IPS DF 19.7 (cell line): ENCODE data around the gene DYSF.

Experiments
- DNase-seq: peaks from one replicate; pipeline ENCODE4 v3.0.0-alpha.2; 2013; ENCODE audit warnings: low read depth, low spot score

Gene DYSF

GRCh38 chr2:71530211-71530610, 76.8 kb downstream of the DYSF start:
- DNase-seq, result no peak

- DNase-seq, result peak; percentile 33
Observed at GRCh38 chr2:71530641-71531332, 77.4 kb downstream of the DYSF start.

GRCh38 chr2:71531522-71532047, 78.2 kb downstream of the DYSF start:
- no peak for DNase-seq

DNA sequence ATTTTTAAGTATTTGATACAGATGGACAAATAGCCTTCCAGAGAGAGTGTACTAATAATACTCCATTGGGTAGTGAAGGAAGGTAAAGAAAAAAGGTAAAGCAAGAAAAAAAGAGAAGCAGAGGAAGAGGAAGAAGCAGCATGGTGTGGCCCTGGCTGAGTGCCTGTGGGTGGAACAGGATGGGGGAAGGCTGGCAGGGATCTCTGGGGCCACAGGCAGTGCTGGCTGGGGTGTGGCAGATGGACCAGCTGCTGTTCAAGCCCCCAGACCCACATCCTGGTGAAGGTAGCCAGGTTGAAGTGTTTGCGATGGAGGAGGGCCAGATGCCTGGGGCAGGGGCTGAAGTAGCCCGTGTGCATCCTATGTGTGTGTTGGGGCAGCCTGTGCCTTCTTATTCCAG, 79.0 kb downstream of the DYSF start:
- no peak for DNase-seq

- DNase-seq, result no peak
Observed at GRCh38 chr2:71534201-71534600, 80.8 kb downstream of the DYSF start.

GRCh38 chr2:71534826-71535225, 81.5 kb downstream of the DYSF start:
- DNase-seq, result no peak

DNA sequence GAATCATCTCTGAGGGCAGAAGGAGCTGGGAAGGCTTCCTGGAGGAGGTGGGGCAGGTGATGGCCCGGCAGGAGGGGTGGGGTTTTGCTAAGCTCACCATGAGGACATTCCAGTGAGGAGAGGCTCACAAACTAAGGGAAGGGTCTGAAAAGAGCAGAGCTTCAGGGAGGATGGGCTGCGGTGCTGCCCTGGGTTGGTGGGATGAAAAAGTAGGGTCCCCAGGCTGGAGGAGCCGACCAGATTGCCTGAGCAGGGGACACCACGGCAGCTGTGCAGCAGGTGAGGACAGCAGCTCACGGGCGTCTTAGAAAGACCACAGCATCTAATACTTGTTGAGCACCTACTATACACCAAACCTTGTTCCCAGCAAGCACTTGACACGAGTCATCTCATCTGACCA, 82.2 kb downstream of the DYSF start:
- DNase-seq, result no peak

DNA sequence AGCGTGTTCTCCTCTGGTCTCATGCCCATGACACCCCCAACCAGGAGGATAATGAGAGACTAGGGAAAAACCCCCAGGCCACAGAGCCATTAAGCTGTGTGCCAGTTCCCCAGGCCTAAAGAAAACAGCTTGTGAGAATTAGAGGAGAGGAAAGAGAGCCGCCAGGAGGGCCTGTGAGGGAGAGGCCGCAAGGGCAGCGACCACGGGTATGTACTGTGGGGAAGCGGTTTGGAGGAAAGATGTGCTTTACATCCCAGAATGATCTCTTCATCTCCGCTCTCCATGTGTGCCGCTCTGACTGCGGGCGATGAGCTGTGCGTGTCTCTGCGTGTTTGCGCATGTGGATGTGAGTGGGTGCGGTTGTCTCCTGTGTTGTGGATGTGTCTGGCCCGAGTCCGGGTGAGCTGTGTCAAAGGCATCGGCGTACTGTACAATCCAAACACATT, 82.9 kb downstream of the DYSF start:
- DNase-seq, result no peak

- DNase-seq, result no peak
Observed at GRCh38 chr2:71538241-71538640, 84.9 kb downstream of the DYSF start.

DNA sequence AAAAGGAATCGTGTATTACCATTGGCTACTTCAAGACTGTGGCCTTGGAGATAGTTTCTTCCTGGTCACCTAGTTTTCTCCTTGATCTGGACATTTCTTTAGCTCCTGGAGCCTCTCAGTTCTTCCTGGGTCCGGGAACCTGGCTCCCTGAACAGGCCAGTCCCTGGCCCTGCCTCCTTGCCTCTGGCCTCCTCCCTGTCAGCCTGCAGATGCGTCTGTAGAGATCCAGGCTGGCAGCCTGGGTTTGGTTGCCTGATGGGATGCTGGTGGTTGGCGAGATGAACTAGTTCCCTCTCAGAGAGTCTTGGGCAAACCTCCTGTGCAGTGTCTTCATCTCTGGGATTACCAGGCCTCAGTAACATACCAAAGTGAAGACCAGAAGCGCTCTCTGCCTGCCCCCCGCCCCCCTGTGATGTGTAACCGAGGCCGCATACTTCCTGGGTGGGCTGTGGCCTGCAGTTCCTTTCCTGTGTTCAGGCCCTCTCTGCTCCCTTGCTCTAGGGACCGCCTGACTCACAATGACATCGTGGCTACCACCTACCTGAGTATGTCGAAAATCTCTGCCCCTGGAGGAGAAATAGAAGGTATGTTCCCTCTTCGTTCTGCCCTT, 85.4 kb downstream of the DYSF start:
- DNase-seq, result no peak

GRCh38 chr2:71540818-71541217, 87.5 kb downstream of the DYSF start:
- DNase-seq, result no peak

DNA sequence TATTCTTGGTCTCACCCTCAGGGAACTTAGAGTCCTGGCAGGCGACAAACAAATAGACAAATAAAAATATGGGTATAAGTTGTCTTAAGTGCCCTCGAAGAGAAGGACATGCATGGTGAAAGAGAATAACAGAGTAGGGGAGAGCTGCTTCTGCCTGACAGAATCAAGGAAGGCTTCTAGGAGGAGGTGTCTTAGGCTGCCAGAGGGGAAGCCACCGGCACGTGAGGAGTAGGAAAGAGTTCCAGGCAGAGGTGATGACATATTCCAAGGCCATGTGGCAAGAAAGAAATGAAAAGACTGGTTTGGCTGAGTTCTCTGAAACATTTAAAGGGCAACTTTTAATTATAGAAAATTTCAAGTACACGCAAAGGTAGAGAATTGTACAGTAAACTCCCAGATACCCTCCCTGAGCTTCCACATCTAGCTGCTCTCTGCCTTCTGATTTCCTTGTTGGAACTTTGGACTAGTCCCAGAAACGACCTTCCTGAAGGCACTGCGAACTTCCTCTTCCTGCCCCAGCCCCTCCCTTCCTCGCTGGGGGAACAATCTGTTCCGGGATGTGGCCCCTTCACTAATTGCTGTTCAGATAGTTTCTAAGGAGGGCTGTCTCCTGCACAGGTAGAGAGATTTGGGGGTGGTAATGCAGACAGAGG, 91.7 kb downstream of the DYSF start:
- no peak for DNase-seq

- no peak for DNase-seq
Observed at GRCh38 chr2:71545572-71546274, 92.4 kb downstream of the DYSF start.

DNA sequence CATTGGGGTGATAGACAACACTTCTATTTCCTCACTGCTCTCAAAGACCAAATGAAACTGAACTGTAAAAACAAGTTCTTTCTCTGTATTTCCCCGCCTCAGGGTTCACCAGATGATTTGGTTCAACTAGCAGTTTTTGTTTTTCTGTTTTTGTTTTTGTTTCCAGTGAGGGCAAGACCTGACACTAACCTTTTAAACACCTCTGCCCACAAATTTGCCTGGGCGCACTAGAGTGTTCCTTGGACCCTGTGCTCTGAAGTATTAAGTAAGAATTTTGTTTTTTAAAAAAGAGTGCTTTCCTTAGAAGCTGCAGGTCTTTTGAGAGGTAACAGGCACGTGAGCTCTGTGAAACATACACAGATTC, 92.9 kb downstream of the DYSF start:
- no peak for DNase-seq

DNA sequence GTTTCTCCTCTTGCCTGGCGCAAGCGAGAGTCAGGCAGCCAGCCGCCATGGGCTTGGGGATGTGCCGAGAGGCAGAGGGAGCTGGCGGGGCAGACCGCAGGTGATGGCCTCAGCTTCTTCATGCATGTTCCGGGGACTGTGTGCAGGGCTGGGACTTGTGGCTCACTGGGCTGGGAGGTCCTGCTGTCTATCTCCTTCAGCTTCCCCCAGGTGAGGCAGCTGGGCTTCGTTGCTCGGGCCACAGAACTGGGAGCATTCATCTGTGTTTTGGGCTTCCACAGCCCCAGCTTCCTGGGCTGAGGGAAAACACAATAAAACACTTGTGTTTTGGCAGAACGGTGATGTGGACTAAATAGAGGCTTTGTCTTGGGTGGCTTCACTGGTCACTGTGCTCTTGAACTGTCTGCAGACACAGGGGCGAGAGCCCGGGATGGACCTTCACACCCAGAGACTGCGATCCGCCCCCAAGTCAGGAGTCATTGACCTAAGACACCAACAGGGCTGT, 93.5 kb downstream of the DYSF start:
- no peak for DNase-seq

DNA sequence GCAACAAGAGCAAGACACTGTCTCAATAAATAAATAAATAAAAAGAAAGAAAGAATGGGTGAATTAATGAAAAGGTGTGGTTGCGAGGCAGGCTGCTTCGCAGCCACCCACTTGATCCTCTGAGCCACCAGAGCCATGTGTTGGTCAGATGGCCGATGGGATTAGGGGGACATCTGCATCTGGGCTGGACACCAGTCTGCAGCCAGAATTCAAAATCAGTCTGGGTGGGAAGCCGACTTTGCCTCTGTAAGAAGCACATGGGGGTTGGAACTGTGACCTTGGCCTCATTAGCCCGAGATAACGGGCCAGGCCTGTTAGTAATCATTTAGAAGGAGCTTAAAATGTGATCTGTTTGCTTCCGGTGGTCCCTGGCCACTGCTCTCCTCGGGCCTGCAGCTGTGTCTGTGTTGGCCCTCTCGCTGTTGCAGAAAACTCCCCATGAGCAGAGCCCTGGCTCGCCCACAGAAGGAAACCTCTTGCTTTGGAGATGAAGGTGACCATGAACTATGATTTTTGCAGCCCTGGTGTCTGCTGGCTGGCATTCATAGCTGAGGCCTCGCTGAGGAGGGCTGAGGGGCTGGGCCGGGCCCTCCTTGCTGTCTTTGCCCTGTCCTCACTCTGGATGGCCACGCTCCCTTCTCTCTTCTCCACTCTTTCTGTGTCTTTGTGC, 94.4 kb downstream of the DYSF start:
- DNase-seq, result no peak

- DNase-seq, result no peak
Observed at GRCh38 chr2:71548646-71549425, 95.5 kb downstream of the DYSF start.

GRCh38 chr2:71550801-71551630, 97.7 kb downstream of the DYSF start:
- no peak for DNase-seq

DNA sequence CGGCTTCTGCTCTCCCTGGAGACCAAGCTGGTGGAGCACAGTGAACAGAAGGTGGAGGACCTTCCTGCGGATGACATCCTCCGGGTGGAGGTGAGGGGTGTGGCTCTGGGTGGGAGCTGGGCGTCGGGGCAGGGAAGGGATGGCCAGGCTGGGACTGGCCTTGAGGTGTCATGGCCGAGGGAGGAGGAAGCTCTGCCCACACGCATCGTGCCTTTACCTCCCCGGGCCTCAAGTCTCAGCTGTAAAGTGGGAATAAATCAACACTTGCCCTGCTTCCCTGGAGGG, 98.2 kb downstream of the DYSF start:
- no peak for DNase-seq

- DNase-seq, result no peak
Observed at GRCh38 chr2:71552356-71552755, 99.0 kb downstream of the DYSF start.
